Measurements from ENCODE around the gene KXD1.
"Not testable (repeated sequence)": the region's sequence is repeated elsewhere in the genome, so short reads cannot be mapped to it uniquely, and the experiment has no call there.

The KXD1 gene

GRCh38 chr19:18587561-18587960, 29.9 kb downstream of the KXD1 start:
- DNase-seq, result no peak

GRCh38 chr19:18587962-18588610, 30.4 kb downstream of the KXD1 start:
- no peak for DNase-seq

DNA sequence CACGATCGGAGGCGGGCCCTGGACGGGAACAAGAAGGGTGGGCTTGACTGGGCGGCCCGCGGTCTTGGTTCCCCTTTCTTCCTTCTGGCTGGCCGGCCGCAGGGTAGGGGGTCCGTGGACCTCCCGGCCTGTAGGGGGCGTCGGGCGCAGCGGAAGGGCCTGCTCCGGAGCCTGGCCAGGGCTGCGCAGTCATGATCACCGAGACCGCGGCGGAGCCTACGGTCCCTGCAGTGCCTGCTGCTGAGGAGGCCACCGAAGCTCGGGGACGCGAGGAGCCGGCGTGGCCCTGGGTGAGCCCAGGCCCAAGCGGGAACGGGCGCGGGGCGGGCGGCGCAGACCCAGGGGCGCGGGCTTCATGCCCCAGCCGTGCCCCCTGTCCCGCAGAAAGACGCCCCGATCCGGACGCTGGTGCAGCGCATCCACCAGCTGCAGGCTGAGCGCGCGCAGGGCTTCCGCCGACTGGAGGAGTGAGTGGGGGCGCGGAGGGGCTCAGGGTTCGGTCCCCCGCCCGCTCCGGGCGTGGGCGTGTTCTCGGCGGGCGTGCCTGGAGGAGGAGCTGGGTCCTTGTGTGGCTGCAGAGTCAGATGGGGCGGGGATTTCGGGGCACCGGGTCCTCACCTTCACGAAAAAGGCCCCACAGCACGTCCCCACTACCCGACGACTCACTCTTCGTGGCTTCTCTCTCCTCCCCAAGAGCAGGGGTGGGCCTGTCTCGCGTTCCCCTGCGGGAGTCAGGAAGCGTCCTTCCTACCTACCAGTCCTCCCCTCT, 31.1 kb downstream of the KXD1 start, which contains the start of gene REX1BD:
Gene REX1BD (plus strand): TSS at position 188 of the 769 bp plus-strand sequence. CDS start 4 bp downstream, at position 192.
- DNase-seq, result peak; percentile 83

- DNase-seq, result peak; percentile 65
These were observed 32.0 kb downstream of the KXD1 start for GRCh38 chr19:18589380-18590272.

- peak; percentile 87 for DNase-seq
These were observed 32.9 kb downstream of the KXD1 start for GRCh38 chr19:18590273-18591272.

DNA sequence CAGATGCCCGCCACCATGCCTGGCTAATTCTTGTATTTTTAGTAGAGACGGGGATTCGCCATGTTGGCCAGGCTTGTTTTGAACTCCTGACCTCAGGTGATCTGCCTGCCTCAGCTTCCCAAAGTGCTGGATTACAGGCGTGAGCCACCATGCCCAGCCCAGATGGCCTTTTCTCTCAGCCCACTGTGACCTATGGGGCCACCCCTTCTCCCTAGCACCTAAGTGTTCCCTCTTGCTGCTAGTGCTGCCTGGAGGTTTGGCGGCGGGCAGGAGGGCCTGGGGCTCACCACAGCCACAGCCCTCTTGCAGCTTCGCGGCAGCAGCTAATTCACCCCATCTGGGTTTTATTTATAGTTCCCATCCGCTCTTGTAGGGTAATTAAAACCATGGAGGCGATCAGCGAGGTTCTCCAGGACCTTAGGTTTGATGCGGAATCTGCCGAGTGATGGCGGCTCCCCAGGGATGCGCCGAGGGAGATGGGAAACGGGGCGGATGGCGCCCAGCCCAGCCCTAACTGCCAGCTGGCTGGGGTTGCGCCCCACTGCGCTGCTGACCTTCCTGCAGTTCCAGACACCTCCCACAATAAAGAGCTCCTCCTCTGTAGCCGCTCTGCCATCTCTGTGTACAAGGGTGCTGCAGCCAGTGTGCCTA, 34.2 kb downstream of the KXD1 start:
- no peak for DNase-seq

DNA sequence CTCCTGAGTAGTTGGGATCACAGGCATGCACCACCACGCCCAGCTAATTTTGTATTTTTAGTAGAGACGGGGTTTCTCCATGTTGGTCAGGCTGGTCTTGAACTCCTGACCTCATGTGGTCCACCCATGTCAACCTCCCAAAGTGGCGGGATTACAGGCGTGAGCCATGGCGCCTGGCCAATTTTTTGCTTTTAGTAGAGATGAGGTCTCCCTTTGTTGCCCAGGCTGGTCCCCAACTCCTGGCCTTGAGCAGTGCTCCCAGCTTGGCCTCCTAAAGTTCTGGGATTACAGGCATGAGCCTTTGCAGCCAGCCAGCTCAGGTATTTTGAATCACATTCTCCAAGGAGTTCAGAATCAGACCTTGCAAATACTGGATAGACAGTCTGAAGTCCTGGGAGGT, 35.1 kb downstream of the KXD1 start:
- not testable (repeated sequence) for DNase-seq

- DNase-seq, result no peak
These were observed 35.9 kb downstream of the KXD1 start for GRCh38 chr19:18593367-18594095.

DNA sequence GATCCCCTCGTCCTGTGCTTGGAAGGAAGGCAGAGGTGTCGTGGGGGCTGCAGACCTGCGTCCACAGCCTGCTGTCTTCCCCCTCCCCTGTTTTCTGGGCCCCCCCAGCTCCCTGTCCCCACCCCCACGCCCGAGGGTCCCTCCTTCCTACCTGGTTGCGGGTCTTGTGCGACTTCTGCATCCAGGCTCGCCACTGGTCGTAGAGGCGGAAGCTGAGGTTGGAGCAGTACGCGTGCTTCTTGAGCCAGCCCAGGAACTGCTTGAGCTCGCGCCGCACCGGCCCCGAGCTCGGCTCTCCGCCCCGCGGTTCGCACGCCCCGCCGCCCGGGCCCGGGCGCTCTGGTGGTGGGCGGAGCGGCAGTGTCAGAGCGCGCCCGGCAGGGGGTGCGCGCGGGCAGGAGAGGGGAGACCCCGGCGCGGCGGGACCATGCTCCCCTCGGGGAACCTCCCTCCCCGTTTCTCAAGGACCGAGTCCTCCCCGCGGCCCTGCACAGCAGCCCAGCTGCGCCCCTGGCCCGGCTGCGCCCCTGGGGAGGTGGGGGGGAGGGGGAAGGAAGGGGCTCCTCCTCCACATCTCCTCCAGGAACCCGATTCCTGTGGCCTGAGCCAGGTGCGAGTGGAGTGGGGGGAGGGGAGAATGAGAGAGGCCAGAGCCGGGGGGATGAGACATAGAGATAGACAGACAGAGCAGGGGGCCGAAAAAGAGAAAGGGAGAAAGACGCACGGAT, 36.6 kb downstream of the KXD1 start:
- peak; percentile 96 for DNase-seq

GRCh38 chr19:18594824-18595373, 37.2 kb downstream of the KXD1 start:
- peak; percentile 51 for DNase-seq

GRCh38 chr19:18595475-18595874, 37.8 kb downstream of the KXD1 start:
- DNase-seq, result no peak

DNA sequence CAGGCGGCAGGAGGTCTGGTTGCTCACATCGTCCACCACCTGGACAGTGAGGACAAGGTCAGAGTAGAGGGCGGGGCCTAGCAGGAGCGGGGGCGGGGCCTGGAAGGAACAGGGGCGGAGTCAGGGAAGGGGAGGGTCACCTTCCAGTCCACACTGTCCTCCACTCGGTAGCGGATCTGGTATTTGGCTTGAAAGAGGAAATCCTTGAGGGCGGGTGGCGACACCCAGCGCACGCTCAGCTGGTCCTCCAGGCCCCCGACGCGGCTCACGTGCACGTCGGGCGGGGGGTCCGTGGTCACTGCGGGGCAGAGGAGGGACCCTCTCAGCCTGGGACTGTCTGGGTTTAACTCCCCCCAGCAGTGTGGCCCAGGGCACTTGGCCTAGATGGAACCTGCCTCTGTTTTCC, 39.1 kb downstream of the KXD1 start:
- peak; percentile 71 for DNase-seq

GRCh38 chr19:18597809-18598660, 40.4 kb downstream of the KXD1 start:
- no peak for DNase-seq

GRCh38 chr19:18599485-18599884, 41.8 kb downstream of the KXD1 start:
- no peak for DNase-seq

DNA sequence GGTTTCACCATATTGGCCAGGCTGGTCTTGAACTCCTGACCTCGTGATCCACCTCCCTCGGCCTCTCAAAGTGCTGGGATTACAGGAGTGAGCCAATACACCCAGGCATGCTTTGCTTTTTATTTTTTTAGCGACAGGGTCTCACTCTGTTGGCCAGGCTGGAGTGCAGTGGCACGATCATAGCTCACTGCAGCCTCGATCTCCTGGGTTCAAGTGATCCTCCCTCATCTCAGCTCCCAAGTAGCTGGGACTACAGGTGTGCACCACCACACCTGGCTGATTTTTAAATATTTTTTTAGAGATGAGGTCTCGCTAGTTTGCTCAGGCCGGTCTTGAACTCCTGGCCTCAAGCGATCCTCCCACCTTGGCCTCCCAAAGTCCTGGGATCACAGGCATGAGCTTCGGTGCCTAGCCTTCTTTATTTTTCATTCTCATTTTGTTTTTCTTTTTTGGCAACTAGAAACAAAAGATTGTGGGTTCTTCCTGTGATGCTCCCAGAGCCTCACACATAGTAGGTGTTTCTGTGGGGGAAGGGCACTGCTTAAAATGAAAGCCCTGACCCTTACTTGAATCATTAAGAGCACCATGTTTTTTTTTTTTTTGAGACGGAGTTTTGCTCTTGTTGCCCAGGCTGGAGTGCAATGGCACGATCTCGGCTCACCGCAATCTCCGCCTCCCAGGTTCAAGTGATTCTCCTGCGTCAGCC, 43.2 kb downstream of the KXD1 start:
- DNase-seq, result not testable (repeated sequence)

- no peak for DNase-seq
These were observed 44.2 kb downstream of the KXD1 start for GRCh38 chr19:18601875-18602274.

DNA sequence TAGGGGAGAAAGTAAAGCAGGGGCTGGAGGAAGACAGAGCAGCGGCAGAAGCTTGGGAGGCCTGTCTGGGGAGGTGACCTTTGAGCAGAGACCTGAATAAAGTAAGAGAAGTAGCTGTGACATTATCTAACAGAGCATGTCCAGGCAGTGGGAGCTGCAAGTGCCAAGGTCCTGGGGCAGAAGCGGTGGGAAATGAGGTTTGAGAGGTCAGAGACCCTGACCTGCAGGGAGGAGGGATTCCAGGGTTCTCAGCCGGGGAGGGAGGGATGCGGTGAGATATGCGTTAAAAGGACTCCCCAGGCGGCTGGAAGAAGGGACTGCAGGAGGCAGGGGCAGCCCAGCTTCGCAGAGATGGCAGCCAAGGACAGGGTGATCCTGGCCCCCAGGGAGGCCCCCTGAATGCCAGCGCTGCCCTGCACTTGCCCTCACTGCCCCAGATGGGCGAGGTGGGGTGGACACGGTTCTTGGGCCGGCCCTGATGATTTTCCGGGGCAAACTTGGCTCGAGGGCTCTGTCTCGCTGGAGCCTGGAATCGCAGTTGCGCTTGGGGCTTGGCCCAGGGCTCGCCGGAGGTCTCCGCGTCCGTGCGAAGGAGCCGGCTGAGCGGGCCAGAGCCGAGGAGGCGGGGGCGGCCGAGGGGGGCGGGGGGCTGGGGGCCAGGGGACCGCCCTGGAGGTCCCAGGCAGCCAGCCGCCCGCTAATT, 45.7 kb downstream of the KXD1 start:
- DNase-seq, result peak; percentile 90

All from 8988T (cell line).